GM10248 (cell line): ENCODE data around the gene SLC7A1.

Experiments
- CTCF ChIA-PET: fragments of 300-600 bp; sonication (Branson Sonifier 250); formaldehyde crosslinking; extraction: SDS; loops from one replicate; lab custom pipeline; 2021; ENCODE audit warnings: antibody characterized with exemption; lab: Yijun Ruan, JAX
- POLR2A ChIA-PET: fragments of 350-650 bp; sonication (Branson Sonifier 250); formaldehyde crosslinking; extraction: SDS; loops from one replicate; lab custom pipeline; 2020; ENCODE audit warnings: antibody characterized with exemption; lab: Yijun Ruan, JAX
- DNase-seq: peaks from one replicate; pipeline ENCODE4 v3.0.0; 2012; ENCODE audit errors: extremely low spot score
- TF ChIP-seq, protein P1 (sequence below): IDR thresholded peaks from 2 replicates; pipeline ENCODE4 v1.5.1; 2012; ENCODE audit warnings: mild to moderate bottlenecking, low read depth; ENCODE audit errors: extremely low read depth, missing control alignments, control extremely low read depth

SLC7A1 gene

DNA sequence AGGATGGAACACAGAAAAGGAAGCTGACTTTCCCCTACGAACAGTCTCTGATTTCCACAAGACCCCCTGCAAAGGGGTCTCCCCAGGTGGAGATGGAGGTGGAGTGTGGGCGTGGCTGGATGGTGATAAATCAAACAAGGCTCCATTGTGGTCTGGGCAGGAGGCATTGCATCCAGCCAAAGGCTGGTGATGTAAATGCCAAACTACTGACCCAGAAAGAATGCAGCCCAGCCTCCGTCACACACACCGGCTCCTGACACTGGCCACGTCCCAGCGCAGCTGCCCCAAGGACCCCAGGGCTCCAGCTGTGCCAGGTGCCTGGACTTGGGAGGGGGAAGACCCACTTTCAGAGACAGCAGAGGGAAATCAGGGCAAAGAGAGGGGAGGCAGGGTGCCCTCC, 6.3 kb downstream of the SLC7A1 start:
- CTCF ChIA-PET, result interaction anchor here (2.1 kb wide), 1 partner anchor 15 kb away, joined by 6 read pairs; no protein-coding TSS in a partner anchor
- DNase-seq, result no peak
- POLR2A ChIA-PET, result interaction anchor here (0.5 kb wide), 1 partner anchor 47 kb away, joined by 3 read pairs; no protein-coding TSS in a partner anchor
- TF ChIP-seq, protein P1, sequence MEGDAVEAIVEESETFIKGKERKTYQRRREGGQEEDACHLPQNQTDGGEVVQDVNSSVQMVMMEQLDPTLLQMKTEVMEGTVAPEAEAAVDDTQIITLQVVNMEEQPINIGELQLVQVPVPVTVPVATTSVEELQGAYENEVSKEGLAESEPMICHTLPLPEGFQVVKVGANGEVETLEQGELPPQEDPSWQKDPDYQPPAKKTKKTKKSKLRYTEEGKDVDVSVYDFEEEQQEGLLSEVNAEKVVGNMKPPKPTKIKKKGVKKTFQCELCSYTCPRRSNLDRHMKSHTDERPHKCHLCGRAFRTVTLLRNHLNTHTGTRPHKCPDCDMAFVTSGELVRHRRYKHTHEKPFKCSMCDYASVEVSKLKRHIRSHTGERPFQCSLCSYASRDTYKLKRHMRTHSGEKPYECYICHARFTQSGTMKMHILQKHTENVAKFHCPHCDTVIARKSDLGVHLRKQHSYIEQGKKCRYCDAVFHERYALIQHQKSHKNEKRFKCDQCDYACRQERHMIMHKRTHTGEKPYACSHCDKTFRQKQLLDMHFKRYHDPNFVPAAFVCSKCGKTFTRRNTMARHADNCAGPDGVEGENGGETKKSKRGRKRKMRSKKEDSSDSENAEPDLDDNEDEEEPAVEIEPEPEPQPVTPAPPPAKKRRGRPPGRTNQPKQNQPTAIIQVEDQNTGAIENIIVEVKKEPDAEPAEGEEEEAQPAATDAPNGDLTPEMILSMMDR, result no peak

- TF ChIP-seq, protein P1, result no peak
- CTCF ChIA-PET, result interaction anchor here (0.6 to 2.1 kb wide), 2 partner anchors 13 to 18 kb away, joined by 3 to 6 read pairs; no protein-coding TSS in a partner anchor
- no peak for DNase-seq
- POLR2A ChIA-PET, result no interaction called here
These were observed 7.8 kb downstream of the SLC7A1 start for GRCh38 chr13:29587645-29588044.

DNA sequence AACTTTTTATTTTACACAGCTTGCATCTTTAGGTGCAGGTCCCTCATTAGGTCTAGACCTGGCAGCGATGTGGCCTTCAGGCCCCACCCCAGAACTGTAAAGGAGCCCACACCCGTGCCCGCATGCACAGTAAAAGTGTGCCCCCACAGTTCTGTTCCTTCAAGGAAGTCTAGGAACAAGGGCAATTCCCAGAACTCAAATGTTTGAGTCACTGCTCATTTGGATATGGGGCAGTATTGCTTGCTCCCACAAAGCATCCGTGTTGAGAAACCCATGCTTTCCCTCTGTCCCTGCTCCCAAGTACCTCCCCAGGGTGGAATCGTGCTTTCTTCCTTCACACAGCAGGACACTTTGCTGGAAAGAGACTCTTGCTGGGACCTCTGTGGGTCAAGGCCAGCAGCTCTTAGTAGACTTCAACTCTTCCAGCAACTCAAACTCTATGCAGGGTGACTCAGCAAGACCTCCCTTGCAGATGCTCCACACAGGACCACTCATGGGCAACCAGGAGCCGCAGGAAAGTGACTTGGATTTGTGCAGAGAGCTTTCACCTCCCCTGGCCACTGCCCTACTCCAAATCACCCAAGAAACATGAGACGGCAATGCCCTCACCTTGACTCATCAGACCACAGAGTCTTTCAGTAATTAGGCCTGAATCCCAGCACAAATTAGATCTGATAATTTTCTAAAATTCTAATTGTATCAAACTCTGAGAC, 12.3 kb downstream of the SLC7A1 start:
- no peak for DNase-seq
- TF ChIP-seq, protein P1, result no peak
- POLR2A ChIA-PET, result no interaction called here
- CTCF ChIA-PET, result interaction anchor here (1.1 kb wide), 1 partner anchor 10 kb away, joined by 3 read pairs; no protein-coding TSS in a partner anchor

GRCh38 chr13:29582171-29582570, 13.3 kb downstream of the SLC7A1 start:
- ChIA-PET POLR2A (no interaction called here), CTCF (interaction anchor here (1.1 kb wide), 1 partner anchor 8 kb away, joined by 3 read pairs; no protein-coding TSS in a partner anchor)
- TF ChIP-seq, protein P1, result no peak
- no peak for DNase-seq

- ChIA-PET POLR2A (no interaction called here), CTCF (no interaction called here)
- no peak for DNase-seq
- TF ChIP-seq, protein P1, result no peak
These were observed 13.8 kb downstream of the SLC7A1 start for GRCh38 chr13:29581666-29582065.

DNA sequence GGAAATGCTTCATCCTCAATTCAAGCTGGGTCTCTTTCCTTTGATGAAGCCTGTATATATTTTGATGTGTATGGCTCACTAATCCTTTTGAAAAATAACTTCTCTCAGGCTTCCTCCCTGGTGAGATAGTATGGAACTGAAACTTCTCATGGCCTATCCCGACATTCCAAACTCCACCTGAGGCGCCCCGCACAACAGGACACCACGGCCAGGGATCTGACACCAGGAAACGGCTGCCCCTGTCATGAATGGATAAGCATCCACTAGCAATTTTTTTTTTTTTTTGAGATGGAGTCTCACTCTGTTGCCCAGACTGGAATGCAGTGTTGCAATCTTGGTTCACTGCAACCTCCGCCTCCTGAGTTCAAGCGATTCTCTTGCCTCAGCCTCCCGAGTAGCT, 16.4 kb downstream of the SLC7A1 start:
- POLR2A ChIA-PET, result no interaction called here
- DNase-seq, result no peak
- CTCF ChIA-PET, result interaction anchor here (1.0 kb wide), 1 partner anchor 12 kb away, joined by 3 read pairs; no protein-coding TSS in a partner anchor
- TF ChIP-seq, protein P1, result no peak
